HepG2 (cell line): ENCODE results near the gene ST6GALNAC2. TPM values are rescaled to one million over a fixed set of nuclear protein-coding genes. Genes with fewer than 3 reads are reported as not detected.

ENCODE experiments used
- ATAC-seq: fragments of 200-7000 bp; cut with Tn5 transposase; 3 replicates; pipeline ENCODE4 v1.9.1; 2020; ENCODE audit warnings: mild to moderate bottlenecking, moderate library complexity
- BruUV-seq: library from RNA; stranded (reverse); fragments of 400-500 nt; replicated peaks from 2 replicates; lab custom pipeline; 2021; lab: Mats Ljungman, UMichigan
- CTCF ChIA-PET: fragments of 300-600 bp; formaldehyde crosslinking; extraction: SDS; loops from one replicate; lab custom pipeline; 2021; ENCODE audit warnings: low total read pairs, inconsistent platforms, low intra/inter-chr PET ratio; lab: Yijun Ruan, JAX
- POLR2A ChIA-PET: fragments of 350-600 bp; sonication (Branson Sonifier 250); formaldehyde crosslinking; loops from one replicate; lab custom pipeline; 2020; ENCODE audit warnings: antibody characterized with exemption, inconsistent platforms; lab: Yijun Ruan, JAX
- DNase-seq: peaks from one replicate; pipeline ENCODE4 v3.0.0-alpha.2; 2015; ENCODE audit warnings: low spot score
- FAIRE-seq: peaks from 3 replicates; lab custom pipeline; 2011; peaks lifted over from hg19 to GRCh38; lab: Jason Lieb, UNC
- H2AFZ ChIP-seq: one replicate; pipeline ENCODE4 v1.6.1; 2011; ENCODE audit warnings: low read length, inconsistent platforms
- H3K27ac ChIP-seq: fragments of 300-600 bp; 3 replicates; pipeline ENCODE4 v1.8.0; 2011; ENCODE audit warnings: mixed run types, mild to moderate bottlenecking, mixed read lengths, low read length, inconsistent platforms; ENCODE audit not compliant: insufficient read depth; ENCODE audit errors: extremely low read length
- H3K27me3 ChIP-seq, 2 experiments: fragments of 200-600 bp in 1 of 2; 2 replicates in 1 of 2; 3 replicates in 1 of 2; pipeline versions ENCODE4 v1.6.0 to v1.8.0; 2011; ENCODE audit warnings: low read length in 2 of 2, mild to moderate bottlenecking in 2 of 2, moderate library complexity in 2 of 2, inconsistent platforms in 1 of 2; ENCODE audit not compliant: insufficient read depth in 2 of 2, control insufficient read depth in 1 of 2
- H3K36me3 ChIP-seq, 2 experiments: fragments of 200-600 bp in 1 of 2; replicated peaks in 1 of 2; 2 replicates in 1 of 2; 3 replicates in 1 of 2; pipeline versions ENCODE4 v1.5.1 to v1.8.0; 2011; ENCODE audit warnings: low read length in 2 of 2, inconsistent platforms in 1 of 2; ENCODE audit not compliant: insufficient read depth in 2 of 2, control insufficient read depth in 1 of 2
- H3K4me1 ChIP-seq: 2 replicates; pipeline ENCODE4 v1.5.1; 2012; ENCODE audit warnings: low read length, inconsistent platforms; ENCODE audit not compliant: insufficient read depth
- H3K4me2 ChIP-seq: 2 replicates; pipeline ENCODE4 v1.6.0; 2011; ENCODE audit warnings: low read depth, low read length, inconsistent platforms
- H3K4me3 ChIP-seq, 3 experiments: fragments of 200-600 bp in 1 of 3; sonication (generic), shearing (Covaris generic) in 1 of 3; replicated peaks in 1 of 3; 2 replicates each; pipeline ENCODE4 v1.5.1; 2011 to 2016; ENCODE audit warnings: low read length in 3 of 3, inconsistent platforms in 2 of 3, low read depth in 2 of 3, mild to moderate bottlenecking in 2 of 3, control low read depth in 1 of 3, mixed read lengths in 1 of 3; ENCODE audit not compliant: insufficient read depth in 1 of 3
- H3K79me2 ChIP-seq: one replicate; pipeline ENCODE4 v1.6.1; 2011; ENCODE audit warnings: low read length, inconsistent platforms; ENCODE audit not compliant: insufficient read depth
- H3K9ac ChIP-seq: 2 replicates; pipeline ENCODE4 v1.6.0; 2011; ENCODE audit warnings: mild to moderate bottlenecking, low read depth, low read length, inconsistent platforms; ENCODE audit not compliant: insufficient read depth
- H3K9me3 ChIP-seq: 2 replicates; pipeline ENCODE4 v1.5.1; 2012; ENCODE audit warnings: mild to moderate bottlenecking, low read length
- H4K20me1 ChIP-seq: 2 replicates; pipeline ENCODE4 v1.6.0; 2011; ENCODE audit warnings: inconsistent platforms, mild to moderate bottlenecking, low read length, moderate library complexity; ENCODE audit not compliant: insufficient read depth
- BHLHE40 ChIP-seq: IDR thresholded peaks from 2 replicates; pipeline ENCODE4 v1.6.1; 2011; ENCODE audit warnings: low read length, improper control_type of control experiment
- CBX5 ChIP-seq: sonication (generic); formaldehyde crosslinking; IDR thresholded peaks from 2 replicates; pipeline ENCODE4 v1.4.0; 2020; ENCODE audit warnings: missing genetic modification reagents, borderline replicate concordance
- CCAR2 ChIP-seq: fragments of 200-400 bp; formaldehyde crosslinking; optimal IDR thresholded peaks from 2 replicates; pipeline ENCODE3; 2018; ENCODE audit warnings: low read depth, mild to moderate bottlenecking, low read length, moderate library complexity
- NCOA2 ChIP-seq: sonication (generic); formaldehyde crosslinking; IDR thresholded peaks from 2 replicates; pipeline ENCODE4 v1.8.0; 2022; ENCODE audit warnings: inconsistent platforms
- SRSF4 ChIP-seq: fragments of 200-400 bp; formaldehyde crosslinking; IDR thresholded peaks from one replicate; pipeline ENCODE4 v1.6.1; 2018; ENCODE audit warnings: mild to moderate bottlenecking, low read depth, low read length, moderate library complexity; ENCODE audit not compliant: poor library complexity, severe bottlenecking
- ZBTB7B ChIP-seq: sonication (generic); formaldehyde crosslinking; IDR thresholded peaks from 2 replicates; pipeline ENCODE4 v1.4.0; 2020; ENCODE audit warnings: missing genetic modification reagents
- ZNF205 ChIP-seq: IDR thresholded peaks from 2 replicates; pipeline ENCODE4 v1.6.1; 2018; ENCODE audit warnings: missing biosample characterization, missing genetic modification reagents
- ZNF577 ChIP-seq: sonication (generic); formaldehyde crosslinking; IDR thresholded peaks from 2 replicates; pipeline ENCODE4 v1.4.0; 2020; ENCODE audit warnings: mild to moderate bottlenecking, low read depth, missing genetic modification reagents, borderline replicate concordance
- WGBS: methylation state at CpG from one replicate; pipeline ENCODE4 v1.1.6; 2017; ENCODE audit warnings: low lambda C conversion rate; 5-methylcytosine and 5-hydroxymethylcytosine counted together
- in situ Hi-C: cut with HindIII; loops from 2 replicates; pipeline ENCODE4 v1.10.0; 2017; ENCODE audit warnings: low pct_unique_long_range_greater_than_20kb; ENCODE audit not compliant: extremely low pct_ligation_motif_present
- intact Hi-C: fragments of 100-400 bp; cut with micrococcal nuclease; formaldehyde crosslinking; loops from one replicate; pipeline ENCODE4 v1.10.0; 2022; ENCODE audit not compliant: unreplicated experiment
- polyA plus RNA-seq, 8 experiments: library from polyadenylated mRNA; depleted of rRNA in 3 of 8; stranded (reverse) in 7 of 8; unstranded in 1 of 8; fragments of >200 nt; fragmentation: Illumina TruSeq in 4 of 8; extraction: Trizol in 4 of 8; gene quantifications; 2 replicates each; pipeline versions ENCODE4 v1.2.1 to v1.2.3, GENCODE V29; 2011 to 2016; ENCODE audit warnings: low read depth in 4 of 8, missing spikeins in 1 of 8, mixed read lengths in 1 of 8; ENCODE audit not compliant: insufficient read depth in 1 of 8
- total RNA-seq, 5 experiments: library from RNA; depleted of rRNA; stranded (reverse); fragments of >200 nt; fragmentation: Illumina TruSeq; extraction: Trizol; gene quantifications; 2 replicates each; pipeline ENCODE4 v1.2.3, GENCODE V29; 2016; ENCODE audit warnings: low read depth in 1 of 5

ST6GALNAC2 gene
- total and polyA plus RNA-seq, 2 of the 13 experiments (the other 11 are each of a cell fraction or from before 2014, with no cell fraction given): 0.12 to 0.49 TPM

- CTCF ChIA-PET: no interaction called here
- Histone ChIP-seq H3K27ac (no peak overlapping the region), H3K4me2 (no peak overlapping the region), H3K27me3 (peaks cover 11 to 35% of the 10 kb centered on the region in 2 experiments; a peak in 4 of 5 replicates), H2AFZ (no peak overlapping the region), H3K4me1 (peaks cover 33% of the 10 kb centered on the region), H4K20me1 (no peaks in the 10 kb centered on the region), H3K9ac (no peak overlapping the region), H3K36me3 (no peaks in the 10 kb centered on the region), H3K9me3 (no peaks in the 10 kb centered on the region)
- in situ Hi-C loops (loop anchor here (5.0 kb wide), 1 partner anchor 35 kb away; no protein-coding TSS in a partner anchor), intact Hi-C loops (no loop called here)
- FAIRE-seq: no peak
- ATAC-seq: no peak
- DNase-seq: no peak
- 11% methylated on average over 3 of the region's 3 CpGs for WGBS
- BruUV-seq: no TSS peak
- TF ChIP-seq CBX5 (CRISPR knock-in tag) (no peak), NCOA2 (CRISPR knock-in tag) (no peak), ZNF205 (CRISPR knock-in tag) (no peak), ZBTB7B (CRISPR knock-in tag) (no peak), ZNF577 (CRISPR knock-in tag) (no peak), CCAR2 (no peak)
- TF ChIP-seq, all 625 proteins: peak for 0
- POLR2A ChIA-PET: interaction anchor here (0.9 to 1.1 kb wide), 2 partner anchors 15 to 89 kb away, joined by 3 to 8 read pairs; no protein-coding TSS in a partner anchor
- H3K4me3 ChIP-seq: no peak overlapping the region
- H3K79me2 ChIP-seq: no peaks in the 10 kb centered on the region
Observed at GRCh38 chr17:76582660-76583059, 3.0 kb downstream of the ST6GALNAC2 start.

GRCh38 chr17:76581515-76581914 lies 4.1 kb downstream of the ST6GALNAC2 start:
- WGBS: 59% methylated on average over 4 of the region's 5 CpGs
- in situ Hi-C loops (loop anchor here (5.0 kb wide), 1 partner anchor 36 kb away; no protein-coding TSS in a partner anchor), intact Hi-C loops (no loop called here)
- no peak overlapping the region for H2AFZ ChIP-seq
- H3K27me3 ChIP-seq: peaks cover 7 to 24% of the 10 kb centered on the region in 2 experiments; a peak in 4 of 5 replicates
- ChIA-PET POLR2A (interaction anchor here (0.9 kb wide), 1 partner anchor 15 kb away, joined by 3 read pairs; no protein-coding TSS in a partner anchor), CTCF (interaction anchor here (1.3 kb wide), 1 partner anchor 24 kb away, joined by 3 read pairs; no protein-coding TSS in a partner anchor)
- no peak for TF ChIP-seq SRSF4
- TF ChIP-seq BHLHE40: no peak
- ATAC-seq (no peak), DNase-seq (no peak), FAIRE-seq (no peak)
- H3K4me1 ChIP-seq: peaks cover 26% of the 10 kb centered on the region
- H3K9ac ChIP-seq: no peak overlapping the region
- no peaks in the 10 kb centered on the region for H3K79me2 ChIP-seq
- H3K27ac ChIP-seq: no peak overlapping the region
- no peaks in the 10 kb centered on the region for H4K20me1 ChIP-seq
- no peak overlapping the region for H3K4me2 ChIP-seq
- H3K4me3 ChIP-seq: no peak overlapping the region
- no peaks in the 10 kb centered on the region for H3K36me3 ChIP-seq
- no peaks in the 10 kb centered on the region for H3K9me3 ChIP-seq
- no TSS peak for BruUV-seq
